ENCODE data around the gene DGAT2. TPM values are rescaled to one million over a fixed set of nuclear protein-coding genes. Genes with fewer than 3 reads are reported as not detected.

DGAT2 gene
- total RNA-seq, 4 donors from 2014 or later: 63.0 to 829 (median 89.6) TPM

- no peak for TF ChIP-seq CTCF (IDR thresholded peaks at IDR 0.05; ENCODE audit: low read depth)
Measured at GRCh38 chr11:75823946-75824345, 55.4 kb downstream of the DGAT2 start.

- no peak for TF ChIP-seq CTCF (IDR thresholded peaks at IDR 0.05; ENCODE audit: low read depth)
Measured at GRCh38 chr11:75826461-75827230, 58.1 kb downstream of the DGAT2 start.

GRCh38 chr11:75827562-75827961 lies 59.0 kb downstream of the DGAT2 start:
- TF ChIP-seq CTCF (IDR thresholded peaks at IDR 0.05; ENCODE audit: low read depth): no peak

- TF ChIP-seq CTCF (IDR thresholded peaks at IDR 0.05; ENCODE audit: low read depth): no peak
Measured at GRCh38 chr11:75831915-75832502, 63.4 kb downstream of the DGAT2 start.

GRCh38 chr11:75834728-75835127 lies 66.2 kb downstream of the DGAT2 start:
- TF ChIP-seq CTCF (IDR thresholded peaks at IDR 0.05; ENCODE audit: low read depth): no peak

GRCh38 chr11:75836417-75836816 lies 67.8 kb downstream of the DGAT2 start:
- TF ChIP-seq CTCF (IDR thresholded peaks at IDR 0.05; ENCODE audit: low read depth): no peak

GRCh38 chr11:75839851-75840250 lies 71.3 kb downstream of the DGAT2 start:
- TF ChIP-seq CTCF (IDR thresholded peaks at IDR 0.05; ENCODE audit: low read depth): no peak

Data from subcutaneous adipose tissue (tissue), 4 donors.